ENCODE data around the gene CDON.

GRCh38 chr11:125999234-125999880 lies 63.3 kb downstream of the CDON start:
- TF ChIP-seq MAFK (IDR thresholded peaks at IDR 0.05; ENCODE audit: low read length) (no peak), ZNF583 (CRISPR knock-in tag; IDR thresholded peaks at IDR 0.05) (no peak), PATZ1 (CRISPR knock-in tag; IDR thresholded peaks at IDR 0.05; ENCODE audit: borderline replicate concordance) (no peak), FOSL1 (tag; conservative IDR thresholded peaks at IDR 0.05) (no peak), NR3C1 (CRISPR knock-in tag; IDR thresholded peaks at IDR 0.05) (no peak)
